SK-N-SH (cell line): ENCODE measurements around the gene KRTAP9-1.

ENCODE experiments used
- POLR2AphosphoS5 ChIP-seq: IDR thresholded peaks from 2 replicates; pipeline ENCODE4 v1.6.1; 2012; ENCODE audit warnings: low read depth, low read length
- RAD21 ChIP-seq: IDR thresholded peaks from 2 replicates; pipeline ENCODE4 v1.6.1; 2012; ENCODE audit warnings: mild to moderate bottlenecking, low read length
- TF ChIP-seq, protein P1 (sequence below): fragments of 200-600 bp; sonication (generic); IDR thresholded peaks from 2 replicates; pipeline ENCODE4 v1.6.1; 2017; ENCODE audit warnings: antibody characterized with exemption, mild to moderate bottlenecking, moderate library complexity

DNA sequence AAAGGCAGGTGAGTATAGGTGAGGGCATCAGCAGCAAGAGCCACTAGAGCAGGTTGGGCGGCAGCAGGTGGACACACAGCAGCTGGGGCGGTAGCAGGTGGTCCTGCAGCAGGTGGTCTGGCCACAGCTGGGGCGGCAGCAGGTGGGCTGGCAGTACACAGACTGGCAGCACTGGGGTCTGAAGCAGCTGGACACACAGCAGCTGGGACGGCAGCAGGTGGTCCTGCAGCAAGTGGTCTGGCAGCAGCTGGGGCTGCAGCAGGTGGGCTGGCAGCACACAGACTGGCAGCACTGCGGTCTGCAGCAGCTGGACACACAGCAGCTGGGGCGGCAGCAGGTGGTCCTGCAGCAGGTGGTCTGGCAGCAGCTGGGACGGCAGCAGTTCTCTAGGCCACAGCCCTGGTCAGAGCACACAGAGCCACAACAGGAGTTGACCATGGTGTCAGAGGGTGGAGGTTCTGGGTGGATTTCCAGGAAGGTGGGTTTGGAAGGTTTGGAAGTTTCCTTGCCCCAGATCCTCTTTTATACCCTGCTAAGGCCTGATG lies 11.9 kb upstream of the KRTAP9-1 start, which contains the start of gene KRTAP4-2:
- TF ChIP-seq RAD21 (no peak), POLR2AphosphoS5 (no peak)
- TF ChIP-seq, protein P1, sequence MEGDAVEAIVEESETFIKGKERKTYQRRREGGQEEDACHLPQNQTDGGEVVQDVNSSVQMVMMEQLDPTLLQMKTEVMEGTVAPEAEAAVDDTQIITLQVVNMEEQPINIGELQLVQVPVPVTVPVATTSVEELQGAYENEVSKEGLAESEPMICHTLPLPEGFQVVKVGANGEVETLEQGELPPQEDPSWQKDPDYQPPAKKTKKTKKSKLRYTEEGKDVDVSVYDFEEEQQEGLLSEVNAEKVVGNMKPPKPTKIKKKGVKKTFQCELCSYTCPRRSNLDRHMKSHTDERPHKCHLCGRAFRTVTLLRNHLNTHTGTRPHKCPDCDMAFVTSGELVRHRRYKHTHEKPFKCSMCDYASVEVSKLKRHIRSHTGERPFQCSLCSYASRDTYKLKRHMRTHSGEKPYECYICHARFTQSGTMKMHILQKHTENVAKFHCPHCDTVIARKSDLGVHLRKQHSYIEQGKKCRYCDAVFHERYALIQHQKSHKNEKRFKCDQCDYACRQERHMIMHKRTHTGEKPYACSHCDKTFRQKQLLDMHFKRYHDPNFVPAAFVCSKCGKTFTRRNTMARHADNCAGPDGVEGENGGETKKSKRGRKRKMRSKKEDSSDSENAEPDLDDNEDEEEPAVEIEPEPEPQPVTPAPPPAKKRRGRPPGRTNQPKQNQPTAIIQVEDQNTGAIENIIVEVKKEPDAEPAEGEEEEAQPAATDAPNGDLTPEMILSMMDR, result no peak
